SIG-M5 treated with dmso at 0.1 percent for 504 hours (cell line): Measurements from ENCODE around the gene RPS6KA6.
"Not testable (repeated sequence)": the region's sequence is repeated elsewhere in the genome, so short reads cannot be mapped to it uniquely, and the experiment has no call there.

Source experiments
- DNase-seq: peaks from one replicate; lab custom pipeline; 2025; ENCODE audit not compliant: unreplicated experiment; lab: John Stamatoyannopoulos, UW

Gene RPS6KA6

GRCh38 chrX:84165711-84166110, 22.3 kb downstream of the RPS6KA6 start:
- no peak for DNase-seq

DNA sequence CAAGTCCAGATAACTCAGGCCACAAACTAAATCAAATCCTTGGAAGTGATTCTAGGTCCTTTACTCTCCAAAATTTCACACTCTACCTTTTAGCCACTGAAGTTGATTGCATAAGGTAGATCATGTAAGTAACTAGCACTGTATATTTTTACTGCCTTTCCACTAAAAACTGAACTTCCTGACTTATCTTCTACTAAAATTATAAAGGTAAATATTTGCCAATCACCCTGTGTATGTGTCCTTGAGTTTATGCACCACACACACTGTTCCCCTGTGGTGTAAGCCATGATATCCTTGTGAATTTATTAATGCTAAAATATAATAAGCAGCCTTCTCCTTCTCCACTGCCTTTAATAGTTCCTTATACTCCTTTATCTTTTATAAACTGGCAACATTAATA, 25.6 kb downstream of the RPS6KA6 start:
- DNase-seq, result no peak

- no peak for DNase-seq
Observed at GRCh38 chrX:84161641-84162040, 26.4 kb downstream of the RPS6KA6 start.

- no peak for DNase-seq
Observed at GRCh38 chrX:84160736-84161135, 27.3 kb downstream of the RPS6KA6 start.

- DNase-seq, result no peak
Observed at GRCh38 chrX:84156821-84157220, 31.2 kb downstream of the RPS6KA6 start.

- DNase-seq, result no peak
Observed at GRCh38 chrX:84155938-84156337, 32.1 kb downstream of the RPS6KA6 start.

DNA sequence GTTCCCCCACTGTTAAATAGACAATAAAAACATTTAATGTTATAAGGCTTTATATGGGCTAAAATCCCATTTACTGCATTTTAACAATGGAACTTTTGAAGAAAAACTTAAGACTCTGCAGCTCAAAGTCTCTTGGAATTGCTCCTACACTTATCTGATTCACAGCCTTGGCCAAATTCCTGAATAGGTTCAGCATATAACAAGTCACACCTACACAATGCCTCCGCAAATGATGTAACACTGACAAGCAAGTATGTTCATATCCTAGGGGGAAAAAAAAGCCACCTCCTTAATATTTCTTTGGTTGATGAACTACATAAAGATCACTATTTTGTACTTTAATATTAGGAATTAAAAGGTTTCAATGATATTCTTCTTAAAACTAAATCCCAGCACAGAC, 34.5 kb downstream of the RPS6KA6 start:
- no peak for DNase-seq

- no peak for DNase-seq
Observed at GRCh38 chrX:84144991-84145390, 43.0 kb downstream of the RPS6KA6 start.

DNA sequence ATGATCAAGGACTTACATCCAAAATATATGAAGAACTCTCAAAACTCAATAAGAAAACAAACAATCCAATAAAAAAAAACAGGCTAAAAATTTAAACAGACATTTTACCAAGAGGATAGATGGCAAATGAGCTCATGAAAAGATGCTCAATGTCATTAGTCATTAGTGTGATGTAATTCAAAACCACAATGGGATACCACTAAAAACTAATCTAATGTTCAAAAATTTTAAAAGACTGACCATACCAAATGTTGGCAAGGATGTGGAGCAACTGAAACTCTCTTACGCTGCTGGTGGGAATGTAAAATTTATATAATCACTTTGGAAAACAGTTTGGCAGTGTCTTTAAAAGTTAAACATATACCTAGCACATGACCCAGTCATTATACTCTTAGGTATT, 43.7 kb downstream of the RPS6KA6 start:
- no peak for DNase-seq

GRCh38 chrX:84133023-84133422, 55.0 kb downstream of the RPS6KA6 start:
- no peak for DNase-seq

DNA sequence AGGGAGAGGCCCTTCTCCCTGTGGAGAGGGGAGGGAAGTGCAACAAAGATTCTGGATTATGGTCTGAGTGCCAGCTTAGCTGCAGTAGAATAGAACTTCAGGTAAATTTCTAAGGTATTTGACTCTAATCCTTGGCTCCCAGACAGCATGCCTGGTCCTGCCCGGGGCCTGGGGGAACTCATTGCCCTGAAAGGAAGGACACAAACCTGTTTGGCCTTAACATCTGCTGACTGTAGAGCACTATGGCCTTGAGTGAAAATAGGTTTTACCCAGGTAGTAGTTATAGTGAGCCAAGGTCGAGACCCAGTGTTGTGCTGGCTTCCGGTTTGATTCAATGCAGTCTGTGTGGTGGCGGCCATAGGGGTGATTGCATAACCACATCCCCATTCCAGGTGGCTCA, 64.4 kb downstream of the RPS6KA6 start:
- DNase-seq, result no peak

GRCh38 chrX:84118769-84119168, 69.2 kb downstream of the RPS6KA6 start:
- DNase-seq, result no peak

- no peak for DNase-seq
Observed at GRCh38 chrX:84118315-84118714, 69.7 kb downstream of the RPS6KA6 start.

- DNase-seq, result no peak
Observed at GRCh38 chrX:84108584-84108983, 79.4 kb downstream of the RPS6KA6 start.

DNA sequence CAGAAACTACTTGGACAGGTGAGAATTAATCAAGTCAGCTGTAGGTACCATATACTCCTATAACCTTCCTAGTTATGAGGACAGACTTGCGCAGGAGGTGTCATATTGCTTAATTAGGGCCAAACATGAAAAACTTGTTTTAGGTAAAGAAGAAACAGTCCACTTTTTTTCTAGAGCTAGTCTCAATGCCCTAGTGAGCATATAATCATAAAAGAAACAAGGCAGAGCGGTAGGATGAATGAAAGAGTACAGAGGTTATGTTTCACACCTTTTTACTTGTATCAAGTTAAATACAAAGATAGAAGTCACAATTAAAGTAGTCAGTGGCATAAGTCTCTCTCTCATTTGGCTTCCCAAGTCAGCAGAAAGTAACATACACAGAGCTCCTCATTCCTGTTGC, 88.9 kb downstream of the RPS6KA6 start:
- no peak for DNase-seq

GRCh38 chrX:84079479-84080197, 108.4 kb downstream of the RPS6KA6 start:
- not testable (repeated sequence) for DNase-seq

DNA sequence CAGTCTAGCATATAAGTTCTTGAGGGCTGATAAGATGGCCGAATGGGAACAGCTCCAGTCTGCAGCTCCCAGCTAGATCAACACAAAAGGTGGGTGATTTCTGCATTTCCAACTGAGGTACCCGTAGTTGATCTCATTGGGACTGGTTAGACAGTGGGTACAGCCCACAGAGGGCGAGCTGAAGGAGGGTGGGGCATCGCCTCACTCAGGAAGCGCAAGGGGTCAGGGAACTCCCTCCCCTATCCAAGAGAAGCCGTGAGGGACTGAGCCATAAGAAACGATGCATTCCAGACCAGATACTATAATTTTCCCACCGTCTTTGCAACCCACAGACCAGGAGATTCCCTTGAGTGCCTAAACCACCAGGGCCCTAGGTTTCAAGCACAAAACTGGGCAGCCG, 109.0 kb downstream of the RPS6KA6 start:
- no peak for DNase-seq

- DNase-seq, result no peak
Observed at GRCh38 chrX:84064814-84065213, 123.2 kb downstream of the RPS6KA6 start.

DNA sequence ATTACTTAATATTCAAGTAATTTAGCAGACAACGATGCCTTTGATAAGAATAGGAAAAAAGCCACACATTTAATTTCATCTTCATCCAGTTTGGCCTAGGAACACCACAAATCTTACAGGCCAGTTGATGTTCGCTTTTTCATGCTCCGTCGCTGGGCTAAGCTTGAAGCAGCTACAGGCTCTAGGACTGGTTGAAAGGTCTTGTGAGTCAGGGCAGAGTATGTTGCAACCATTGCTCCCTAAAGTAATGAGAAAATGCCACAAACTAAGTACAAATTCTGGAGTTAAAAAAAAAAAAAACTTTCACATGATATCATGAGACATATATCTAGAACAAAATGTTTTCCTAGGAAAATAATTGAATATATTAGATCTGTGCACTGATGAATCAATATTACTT, 123.8 kb downstream of the RPS6KA6 start:
- no peak for DNase-seq

- DNase-seq, result no peak
Observed at GRCh38 chrX:84047339-84047738, 140.7 kb downstream of the RPS6KA6 start.

DNA sequence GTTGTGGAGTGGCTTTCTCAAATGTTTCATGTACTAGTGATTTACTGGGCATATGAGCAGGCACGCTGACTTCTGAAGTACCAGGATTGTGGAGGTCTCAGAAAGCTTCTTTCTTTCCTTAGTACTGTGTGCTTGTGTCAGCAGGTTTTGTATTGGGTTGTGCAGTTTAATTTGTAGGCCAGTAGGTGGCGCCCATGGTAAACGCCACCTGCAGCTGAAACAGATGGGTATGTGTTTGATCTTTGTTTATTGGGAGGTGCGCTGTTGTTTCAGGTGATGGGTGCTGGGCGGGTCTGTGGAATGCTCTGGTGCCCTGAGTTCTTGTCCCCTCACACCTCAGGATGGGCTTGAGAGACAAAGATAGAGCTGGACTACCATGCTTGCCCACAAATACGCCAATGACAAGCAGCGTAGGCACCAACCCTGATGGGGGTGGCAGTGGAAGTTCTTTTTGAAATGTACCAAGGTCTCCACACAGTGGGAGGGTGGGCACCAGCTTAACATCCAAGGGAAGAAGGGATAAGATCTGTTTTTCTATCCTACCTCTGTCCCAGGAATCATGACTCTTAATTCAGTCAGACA, 141.5 kb downstream of the RPS6KA6 start:
- peak; percentile 7 for DNase-seq

DNA sequence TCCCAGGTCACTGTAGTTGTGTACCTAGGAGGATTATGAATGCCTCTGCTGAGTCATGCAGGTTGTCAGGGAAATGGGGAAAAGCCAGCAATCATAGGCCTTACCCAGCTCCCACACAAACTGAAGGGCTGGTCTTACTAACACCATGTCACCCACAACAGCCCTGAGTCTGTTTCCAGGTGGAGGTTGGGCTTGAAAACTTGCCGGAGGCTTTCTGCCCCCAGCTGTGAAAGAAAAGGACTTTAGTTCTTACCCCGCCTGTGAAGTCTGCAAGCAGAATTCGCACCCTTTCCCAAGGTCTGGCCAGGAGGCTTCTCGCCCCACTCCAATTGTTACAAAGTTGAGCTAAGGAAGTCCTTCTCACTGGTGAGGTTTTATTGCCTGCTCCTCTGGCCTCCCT, 143.9 kb downstream of the RPS6KA6 start:
- no peak for DNase-seq
